Measurements from ENCODE around the gene PKP4. TPM values are rescaled to one million over a fixed set of nuclear protein-coding genes. Genes with fewer than 3 reads are reported as not detected.

The PKP4 gene
- polyA plus RNA-seq, 6 donors from 2014 or later = 0.19 to 1.1 (median 0.55) TPM; not detected in 1

- DNase-seq (no peak), ATAC-seq (ENCODE audit: low read depth in 2 of 2) (no peak)
- H3K4me1 Mint-ChIP-seq = no peaks in the 10 kb centered on the region
- no peaks in the 10 kb centered on the region for H3K9me3 Mint-ChIP-seq
- H3K27me3 Mint-ChIP-seq = no peaks in the 10 kb centered on the region
- H3K27ac Mint-ChIP-seq = no peak overlapping the region
- H3K36me3 Mint-ChIP-seq = no peaks in the 10 kb centered on the region
- H3K4me3 Mint-ChIP-seq = no peak overlapping the region
These were observed 40.2 kb downstream of the PKP4 start for GRCh38 chr2:158496986-158497385.

- Mint-ChIP-seq H3K9me3 (no peaks in the 10 kb centered on the region), H3K4me1 (no peaks in the 10 kb centered on the region), H3K27me3 (no peaks in the 10 kb centered on the region), H3K36me3 (no peaks in the 10 kb centered on the region), H3K4me3 (no peak overlapping the region), H3K27ac (peak overlapping the region in 1 of 6 donors; percentile 53)
- DNase-seq = no peak
- ATAC-seq (ENCODE audit: low read depth in 2 of 2) = no peak
These were observed 40.7 kb downstream of the PKP4 start for GRCh38 chr2:158497486-158497885.

DNA sequence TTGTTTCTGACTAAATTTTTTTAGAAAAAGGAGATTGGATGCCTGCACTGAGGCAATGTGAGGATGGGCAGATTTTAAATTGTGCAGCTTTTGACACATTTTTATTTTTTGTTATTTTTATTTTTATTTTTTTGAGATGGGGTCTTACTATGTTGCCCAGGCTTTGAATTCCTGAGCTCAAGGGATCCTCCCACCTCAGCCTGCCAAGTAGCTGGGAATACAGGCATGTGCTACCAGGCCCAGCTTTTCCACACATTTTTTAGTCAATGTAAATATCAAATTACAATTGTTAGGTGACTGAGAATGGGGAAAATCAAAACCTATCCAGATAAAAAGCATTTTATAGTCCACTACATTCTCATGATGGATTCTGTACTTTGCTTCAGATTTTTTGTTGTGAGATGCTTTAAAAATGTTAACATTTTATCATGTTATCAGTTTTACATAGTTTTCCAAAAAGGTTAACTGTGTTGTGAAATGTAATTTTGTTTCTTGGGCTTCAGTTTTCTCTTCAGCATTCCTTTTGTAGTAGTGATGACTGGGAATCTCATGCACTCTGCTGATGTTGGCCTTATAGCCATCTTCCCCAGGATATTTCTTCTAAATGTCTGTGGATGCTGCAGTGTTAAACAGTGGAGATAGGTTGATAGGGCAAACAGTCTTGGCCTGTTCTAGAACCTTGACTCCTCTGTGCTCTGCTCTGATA, 41.4 kb downstream of the PKP4 start:
- no peak overlapping the region for H3K4me3 Mint-ChIP-seq

GRCh38 chr2:158498749-158499136, 42.0 kb downstream of the PKP4 start:
- Mint-ChIP-seq H3K4me1 (no peaks in the 10 kb centered on the region), H3K4me3 (no peak overlapping the region)

More for the DNA sequence above, 41.4 kb downstream of the PKP4 start:
- H3K4me1 Mint-ChIP-seq = no peaks in the 10 kb centered on the region
- H3K9me3 Mint-ChIP-seq = no peaks in the 10 kb centered on the region
- peak overlapping the region in 1 of 6 donors; percentile 53 for H3K27ac Mint-ChIP-seq
- no peaks in the 10 kb centered on the region for H3K36me3 Mint-ChIP-seq
- ATAC-seq (ENCODE audit: low read depth in 2 of 2) (no peak), DNase-seq (no peak)
- no peaks in the 10 kb centered on the region for H3K27me3 Mint-ChIP-seq

GRCh38 chr2:158499383-158499782, 42.6 kb downstream of the PKP4 start:
- Mint-ChIP-seq H3K4me3 (no peak overlapping the region), H3K4me1 (no peaks in the 10 kb centered on the region), H3K27ac (no peak overlapping the region), H3K36me3 (no peaks in the 10 kb centered on the region), H3K27me3 (no peaks in the 10 kb centered on the region), H3K9me3 (no peaks in the 10 kb centered on the region)
- DNase-seq (no peak), ATAC-seq (ENCODE audit: low read depth in 2 of 2) (no peak)

More at GRCh38 chr2:158498749-158499136, 42.0 kb downstream of the PKP4 start:
- H3K27me3 Mint-ChIP-seq = no peaks in the 10 kb centered on the region
- no peak overlapping the region for H3K27ac Mint-ChIP-seq
- no peaks in the 10 kb centered on the region for H3K9me3 Mint-ChIP-seq
- DNase-seq = no peak
- ATAC-seq (ENCODE audit: low read depth in 2 of 2) = no peak
- H3K36me3 Mint-ChIP-seq = no peaks in the 10 kb centered on the region

DNA sequence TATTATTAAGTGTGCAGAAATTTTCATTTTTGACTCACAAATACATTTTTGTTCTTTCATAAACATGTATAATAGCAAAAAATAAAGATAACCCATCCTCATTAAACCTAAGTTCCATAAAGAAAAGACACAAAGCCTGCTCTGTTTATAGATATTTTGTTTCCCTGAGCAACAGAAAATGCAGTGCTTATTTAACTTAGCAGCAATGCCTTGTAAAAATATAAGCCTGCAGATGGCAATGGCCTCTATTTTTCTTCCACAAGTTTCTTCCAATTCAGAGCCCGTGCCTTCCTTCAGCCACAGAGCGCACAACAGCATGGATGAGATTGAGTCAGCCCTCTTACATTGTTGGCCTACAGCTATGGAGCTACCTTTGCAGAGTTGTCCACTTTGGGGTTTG, 43.6 kb downstream of the PKP4 start:
- Mint-ChIP-seq H3K9me3 (no peaks in the 10 kb centered on the region), H3K36me3 (no peaks in the 10 kb centered on the region), H3K27ac (no peak overlapping the region), H3K27me3 (no peaks in the 10 kb centered on the region), H3K4me3 (no peak overlapping the region), H3K4me1 (no peaks in the 10 kb centered on the region)
- no peak for ATAC-seq (ENCODE audit: low read depth in 2 of 2)
- DNase-seq = no peak

DNA sequence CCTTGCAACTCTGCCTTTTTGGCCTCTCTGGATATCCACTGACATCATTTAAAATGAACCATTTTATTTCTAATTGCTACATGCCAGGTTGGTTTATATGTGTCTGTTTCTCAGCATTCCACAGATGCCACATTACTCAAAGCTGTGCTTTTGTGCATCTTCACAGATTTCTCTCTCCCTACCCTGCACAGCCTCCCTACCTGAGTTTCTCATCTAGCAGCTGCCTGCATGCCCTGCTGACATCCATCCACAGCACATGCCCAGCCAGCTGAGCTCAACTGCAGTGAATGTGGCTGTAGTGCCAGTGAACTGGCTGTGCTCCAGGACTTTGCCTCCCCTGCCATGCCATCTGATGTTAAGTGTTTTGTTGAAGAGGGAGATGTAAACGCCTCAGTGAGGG, 44.5 kb downstream of the PKP4 start:
- Mint-ChIP-seq H3K27ac (peak overlapping the region in 1 of 6 donors; percentile 33), H3K36me3 (no peaks in the 10 kb centered on the region), H3K9me3 (no peaks in the 10 kb centered on the region), H3K27me3 (no peaks in the 10 kb centered on the region), H3K4me3 (no peak overlapping the region), H3K4me1 (no peaks in the 10 kb centered on the region)
- DNase-seq = no peak
- no peak for ATAC-seq (ENCODE audit: low read depth in 2 of 2)

DNA sequence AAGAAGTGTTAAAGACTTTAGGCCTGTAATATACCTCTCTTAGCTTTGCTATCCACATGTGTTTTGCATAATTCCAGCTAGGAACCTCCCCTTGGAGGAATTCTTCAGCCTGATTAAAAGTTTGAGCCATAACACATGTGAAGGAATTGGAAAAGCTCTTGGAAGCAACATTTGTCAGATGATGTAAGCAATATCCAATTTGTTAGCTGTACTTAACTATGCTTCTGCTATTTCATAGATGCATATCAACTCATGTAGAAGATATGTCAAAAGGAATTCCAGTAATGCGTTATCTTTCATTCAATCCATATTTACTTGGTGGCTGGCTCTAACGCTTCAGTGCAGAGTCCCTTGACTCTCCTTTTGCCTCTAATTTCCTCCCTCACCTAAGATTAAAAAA, 46.2 kb downstream of the PKP4 start:
- no peaks in the 10 kb centered on the region for H3K9me3 Mint-ChIP-seq
- no peak overlapping the region for H3K27ac Mint-ChIP-seq
- no peaks in the 10 kb centered on the region for H3K4me1 Mint-ChIP-seq
- no peak overlapping the region for H3K4me3 Mint-ChIP-seq
- H3K27me3 Mint-ChIP-seq = no peaks in the 10 kb centered on the region
- DNase-seq (no peak), ATAC-seq (ENCODE audit: low read depth in 2 of 2) (no peak)
- H3K36me3 Mint-ChIP-seq = no peaks in the 10 kb centered on the region

DNA sequence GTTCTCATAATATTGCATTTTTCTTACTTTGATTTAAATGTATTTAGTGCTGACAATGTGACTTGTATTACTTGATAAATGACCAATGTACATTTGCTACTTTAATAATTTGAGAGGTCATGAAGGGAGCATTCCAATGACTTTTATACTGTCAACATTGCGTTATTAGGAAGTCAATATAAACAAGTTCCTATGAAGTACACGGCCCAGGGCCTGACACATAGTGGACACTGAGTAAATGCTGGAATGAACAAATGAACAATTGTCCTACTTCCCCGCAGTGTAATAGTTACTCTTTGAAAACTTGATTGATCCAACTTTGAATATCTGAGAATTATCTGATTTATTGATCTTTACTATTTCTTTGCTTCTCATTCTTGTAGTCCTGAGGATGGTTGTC, 47.3 kb downstream of the PKP4 start:
- no peaks in the 10 kb centered on the region for H3K4me1 Mint-ChIP-seq

GRCh38 chr2:158505448-158505934, 48.7 kb downstream of the PKP4 start:
- ATAC-seq (ENCODE audit: low read depth in 2 of 2) (no peak), DNase-seq (no peak)
- no peaks in the 10 kb centered on the region for H3K27me3 Mint-ChIP-seq
- H3K27ac Mint-ChIP-seq = no peak overlapping the region
- H3K36me3 Mint-ChIP-seq = no peaks in the 10 kb centered on the region
- no peaks in the 10 kb centered on the region for H3K9me3 Mint-ChIP-seq
- peak overlapping the region in 1 of 8 donors; percentile 43 for H3K4me3 Mint-ChIP-seq
- H3K4me1 Mint-ChIP-seq = no peaks in the 10 kb centered on the region

More for the DNA sequence above, 47.3 kb downstream of the PKP4 start:
- DNase-seq (no peak), ATAC-seq (ENCODE audit: low read depth in 2 of 2) (no peak)
- Mint-ChIP-seq H3K4me3 (no peak overlapping the region), H3K27me3 (no peaks in the 10 kb centered on the region), H3K36me3 (no peaks in the 10 kb centered on the region), H3K27ac (no peak overlapping the region), H3K9me3 (no peaks in the 10 kb centered on the region)

GRCh38 chr2:158507141-158507540, 50.4 kb downstream of the PKP4 start:
- H3K4me1 Mint-ChIP-seq = no peaks in the 10 kb centered on the region
- H3K4me3 Mint-ChIP-seq = no peak overlapping the region

GRCh38 chr2:158507679-158508078, 50.9 kb downstream of the PKP4 start:
- no peaks in the 10 kb centered on the region for H3K9me3 Mint-ChIP-seq
- no peaks in the 10 kb centered on the region for H3K27me3 Mint-ChIP-seq
- H3K4me1 Mint-ChIP-seq = no peaks in the 10 kb centered on the region
- no peak overlapping the region for H3K27ac Mint-ChIP-seq
- DNase-seq (no peak), ATAC-seq (ENCODE audit: low read depth in 2 of 2) (no peak)
- H3K36me3 Mint-ChIP-seq = no peaks in the 10 kb centered on the region
- H3K4me3 Mint-ChIP-seq = no peak overlapping the region

More at GRCh38 chr2:158507141-158507540, 50.4 kb downstream of the PKP4 start:
- ATAC-seq (ENCODE audit: low read depth in 2 of 2) (no peak), DNase-seq (no peak)
- H3K36me3 Mint-ChIP-seq = no peaks in the 10 kb centered on the region
- no peak overlapping the region for H3K27ac Mint-ChIP-seq
- H3K9me3 Mint-ChIP-seq = no peaks in the 10 kb centered on the region
- H3K27me3 Mint-ChIP-seq = no peaks in the 10 kb centered on the region

DNA sequence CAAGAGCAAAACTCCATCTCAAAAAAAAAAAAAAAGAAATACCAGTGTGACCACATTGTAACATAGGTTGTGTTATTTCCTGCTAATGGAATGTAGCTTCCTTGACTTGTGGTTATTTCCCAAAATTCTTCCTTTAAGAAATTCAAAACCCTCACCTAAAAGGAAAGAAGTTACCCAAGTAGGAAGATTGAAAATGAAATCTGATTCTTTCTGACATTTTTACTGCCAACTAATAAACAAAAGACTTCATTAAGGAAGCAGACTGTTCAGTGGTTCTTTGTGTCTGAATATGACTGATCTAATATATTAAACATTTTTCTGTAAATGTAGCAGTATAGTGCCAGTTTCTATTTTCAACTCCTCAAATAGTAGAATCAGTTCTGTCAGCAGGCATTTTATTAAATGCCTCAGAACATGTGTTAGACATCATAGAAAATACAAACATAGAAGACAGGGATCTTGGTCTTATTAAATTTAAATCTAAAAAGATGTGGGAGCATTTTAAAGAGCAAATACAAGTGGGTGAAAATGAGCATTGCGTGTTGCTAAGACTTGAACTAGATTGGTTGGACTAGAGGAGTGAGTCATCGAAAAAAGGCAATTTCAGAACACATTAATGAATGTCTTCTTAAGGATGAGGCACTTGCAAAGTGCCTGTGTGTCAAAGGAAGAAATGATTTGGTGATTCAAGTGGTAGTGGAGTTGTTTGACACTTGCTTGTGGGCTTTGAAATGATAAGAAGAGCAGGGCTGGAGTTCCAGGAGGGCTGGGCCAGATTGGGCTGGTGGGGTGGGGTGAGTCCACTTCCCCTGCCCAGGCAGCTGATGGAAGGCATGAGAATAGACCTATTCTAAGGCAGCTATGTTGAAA, 53.4 kb downstream of the PKP4 start:
- Mint-ChIP-seq H3K27ac (no peak overlapping the region), H3K4me3 (no peak overlapping the region), H3K4me1 (no peaks in the 10 kb centered on the region), H3K9me3 (no peaks in the 10 kb centered on the region), H3K36me3 (no peaks in the 10 kb centered on the region), H3K27me3 (no peaks in the 10 kb centered on the region)
- DNase-seq (no peak), ATAC-seq (ENCODE audit: low read depth in 2 of 2) (no peak)

GRCh38 chr2:158510887-158511286, 54.1 kb downstream of the PKP4 start:
- ATAC-seq (ENCODE audit: low read depth in 2 of 2) (no peak), DNase-seq (no peak)
- no peaks in the 10 kb centered on the region for H3K36me3 Mint-ChIP-seq
- H3K9me3 Mint-ChIP-seq = no peaks in the 10 kb centered on the region
- H3K27me3 Mint-ChIP-seq = no peaks in the 10 kb centered on the region
- H3K4me3 Mint-ChIP-seq = no peak overlapping the region
- no peak overlapping the region for H3K27ac Mint-ChIP-seq
- H3K4me1 Mint-ChIP-seq = no peaks in the 10 kb centered on the region
